Measurements from ENCODE around the gene CARMIL1. TPM values are rescaled to one million over a fixed set of nuclear protein-coding genes. Genes with fewer than 3 reads are reported as not detected.

The CARMIL1 gene
- total and polyA plus RNA-seq, 2 of the 8 experiments (the other 6 are each of a cell fraction or from before 2014, with no cell fraction given), result 20.3 to 40.4 TPM

DNA sequence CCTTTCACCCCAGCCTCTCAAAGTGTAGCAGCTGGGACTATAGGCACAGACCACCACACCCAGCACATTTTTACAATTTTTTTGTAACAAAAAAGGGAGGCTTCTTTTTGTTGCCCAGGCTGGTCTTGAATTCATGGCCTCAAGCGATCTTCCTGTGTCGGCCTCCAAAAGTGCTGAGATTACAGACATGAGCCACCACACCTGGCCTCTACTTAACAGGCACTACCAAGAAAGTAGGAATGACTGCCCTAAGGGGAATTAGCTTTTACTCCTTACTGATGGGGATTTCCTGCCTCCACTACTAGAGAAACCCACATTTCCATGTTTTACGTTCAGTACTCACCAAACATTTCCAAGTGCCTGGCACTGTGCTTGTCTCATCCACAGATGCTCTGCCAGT is 109.6 kb downstream of the CARMIL1 start:
- ChIA-PET CTCF (ENCODE audit: partially characterized antibody) (interaction anchor here (1.0 to 1.8 kb wide), 3 partner anchors 15 to 81 kb away, joined by 4 to 5 read pairs (median 5); no protein-coding TSS in a partner anchor), POLR2A (ENCODE audit: partially characterized antibody) (interaction anchor here (1.3 kb wide), 1 partner anchor 10 kb away, joined by 3 read pairs; no protein-coding TSS in a partner anchor)
- no peaks in the 10 kb centered on the region for H3K36me3 ChIP-seq (ENCODE audit: control insufficient read depth in 2 of 4, insufficient read depth in 4 of 4, low read length in 3 of 4)
- H3K9ac ChIP-seq (replicated peaks in 1 of 4; ENCODE audit: extremely low read depth in 1 of 4, low read depth in 3 of 4, low read length in 3 of 4), result 0 out of 7 replicates have a peak overlapping the region, but pooled peaks of 1 of the 4 experiments have one; percentile 11
- H2AFZ ChIP-seq (ENCODE audit: low read length), result no peak overlapping the region
- H3K56ac ChIP-seq (replicated peaks; ENCODE audit: insufficient read length, low read depth, low read length), result no peak overlapping the region
- H3K23me2 ChIP-seq (ENCODE audit: low read depth, low read length), result no peaks in the 10 kb centered on the region
- H2BK5ac ChIP-seq (ENCODE audit: low read depth, low read length), result no peak overlapping the region
- H3K4ac ChIP-seq (replicated peaks; ENCODE audit: insufficient read length, low read depth, low read length), result no peak overlapping the region
- H3K4me2 ChIP-seq (ENCODE audit: insufficient read depth in 1 of 2, low read depth in 2 of 2, low read length in 2 of 2), result no peak overlapping the region
- H3K18ac ChIP-seq (ENCODE audit: extremely low read depth, low read length), result no peak overlapping the region
- H2BK120ac ChIP-seq (replicated peaks; ENCODE audit: low read depth, low read length), result no peak overlapping the region
- peaks cover 6% of the 10 kb centered on the region for H3K79me1 ChIP-seq (ENCODE audit: low read depth, low read length)
- H3K27ac ChIP-seq (ENCODE audit: low read depth, low read length), result no peak overlapping the region
- no peak overlapping the region for H4K91ac ChIP-seq (replicated peaks; ENCODE audit: insufficient read length, low read length)
- DNase-seq (ENCODE audit: low read depth in 1 of 2, low spot score in 2 of 2) (no peak), FAIRE-seq (no peak)
- no peak overlapping the region for H4K5ac ChIP-seq (ENCODE audit: insufficient read length, low read depth, low read length)
- 93% methylated on average over 3 of the region's 3 CpGs; no CpG with 5 or more reads in 1 of the 2 experiments for WGBS, 2 experiments (ENCODE audit: extremely low coverage in 1 of 2, insufficient coverage in 1 of 2, insufficient read length in 1 of 2, insufficient replicate concordance in 2 of 2, low coverage in 1 of 2, low lambda C conversion rate in 2 of 2, missing lambda C conversion rate in 1 of 2)
- peaks cover 0 to 77% of the 10 kb centered on the region in 2 experiments; a peak in 3 of 4 replicates for H3K79me2 ChIP-seq (ENCODE audit: control insufficient read depth in 1 of 2, insufficient read depth in 2 of 2, low read length in 2 of 2)
- H4K8ac ChIP-seq (ENCODE audit: extremely low read depth, insufficient read depth, low read length), result no peak overlapping the region
- no peak overlapping the region for H2AK5ac ChIP-seq (ENCODE audit: low read depth, low read length)
- no peak overlapping the region for H2BK15ac ChIP-seq (ENCODE audit: low read length)
- no peak overlapping the region for H3K14ac ChIP-seq (ENCODE audit: insufficient read length)
- peaks cover 0 to 2% of the 10 kb centered on the region in 2 experiments for H4K20me1 ChIP-seq (replicated peaks in 1 of 2; ENCODE audit: control insufficient read depth in 1 of 2, insufficient read depth in 2 of 2, low read length in 2 of 2)
- peaks cover 0 to 12% (median 0%) of the 10 kb centered on the region in 4 experiments; a peak in 1 of 7 replicates for H3K4me1 ChIP-seq (replicated peaks in 1 of 4; ENCODE audit: control insufficient read depth in 3 of 4, insufficient read depth in 4 of 4, low read length in 3 of 4)
- TF ChIP-seq ZNF274 (IDR thresholded peaks at IDR 0.05; ENCODE audit: borderline replicate concordance, extremely low read depth, low read length), result no peak
- TF ChIP-seq KDM4A (IDR thresholded peaks at IDR 0.05; ENCODE audit: low read depth, low read length, severe bottlenecking), result no peak
- TF ChIP-seq CHD2 (IDR thresholded peaks at IDR 0.05; ENCODE audit: low read length), result no peak
- TF ChIP-seq HDAC6 (IDR thresholded peaks at IDR 0.05; ENCODE audit: low read depth, low read length), result no peak
- no peak for TF ChIP-seq EZH2 (IDR thresholded peaks at IDR 0.05; ENCODE audit: low read depth, low read length, severe bottlenecking)
- no peak for TF ChIP-seq SP4 (IDR thresholded peaks at IDR 0.05; ENCODE audit: low read length)
- no peak for TF ChIP-seq TEAD4 (IDR thresholded peaks at IDR 0.05; ENCODE audit: low read depth, low read length)
- TF ChIP-seq RBBP5 (IDR thresholded peaks at IDR 0.05; ENCODE audit: borderline replicate concordance, low read depth, low read length), result no peak
- H3K9me3 ChIP-seq (ENCODE audit: insufficient read depth in 2 of 2, low read depth in 1 of 2, low read length in 1 of 2), result no peaks in the 10 kb centered on the region
- no peak overlapping the region for H3K4me3 ChIP-seq (ENCODE audit: extremely low read depth in 1 of 4, insufficient read depth in 2 of 4, low read depth in 3 of 4, low read length in 4 of 4)
- H2BK20ac ChIP-seq (ENCODE audit: low read length), result no peak overlapping the region
- H3K23ac ChIP-seq (ENCODE audit: insufficient read length), result no peak overlapping the region
- H3K27me3 ChIP-seq (replicated peaks in 1 of 4; ENCODE audit: control insufficient read depth in 3 of 4, extremely low read depth in 1 of 4, insufficient read depth in 3 of 4, low read length in 3 of 4), result no peaks in the 10 kb centered on the region
- H2BK12ac ChIP-seq (ENCODE audit: low read depth, low read length), result no peak overlapping the region

All from H1 (cell line).